GM18498 (cell line): ENCODE measurements around the gene DNAJC7.
A peak's percentile ranks its signal among the peaks of the same experiment; 100 is the strongest.

ENCODE experiments used
- ATAC-seq: cut with Tn5 transposase; IDR thresholded peaks from one replicate; pipeline ENCODE4 v1.9.1; 2021; ENCODE audit warnings: mild to moderate bottlenecking, moderate library complexity; ENCODE audit not compliant: unreplicated experiment

The DNAJC7 gene

DNA sequence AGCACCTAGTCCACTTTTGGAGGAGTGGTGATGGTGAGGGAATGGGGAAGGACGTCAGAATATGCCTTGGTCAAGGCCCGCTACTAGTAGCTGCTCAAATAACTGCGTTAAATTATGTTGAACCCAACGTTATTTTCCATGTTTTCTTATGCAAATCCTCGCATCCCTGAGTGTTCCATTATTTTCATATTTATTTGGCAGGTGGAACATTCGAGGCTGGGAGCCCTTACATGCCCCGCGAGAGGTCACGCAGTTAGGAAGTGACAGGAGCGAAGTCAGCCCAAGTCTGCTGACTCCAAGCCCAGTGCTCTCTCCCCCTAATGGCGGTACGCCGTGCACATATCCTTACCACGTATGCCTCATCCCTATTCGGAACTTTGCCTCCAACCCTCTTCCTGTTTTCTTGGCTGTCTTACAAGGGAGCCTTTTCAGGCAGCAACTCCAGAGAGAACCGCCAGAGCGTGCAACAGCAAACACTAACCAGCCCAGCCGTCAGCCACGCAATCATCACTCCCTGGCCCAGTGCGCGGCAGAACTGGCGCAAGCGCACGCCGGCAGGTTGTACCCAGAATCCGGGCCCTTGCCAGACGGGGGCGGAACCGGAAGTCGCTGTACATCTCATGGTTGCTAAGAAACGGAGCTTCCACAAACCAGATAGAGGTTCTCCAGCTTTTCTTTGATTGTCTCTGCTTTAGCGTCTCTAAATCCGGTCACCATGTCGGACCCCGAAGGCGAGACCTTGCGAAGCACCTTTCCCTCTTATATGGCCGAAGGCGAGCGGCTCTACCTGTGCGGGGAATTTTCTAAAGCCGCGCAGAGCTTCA is 87.0 kb downstream of the DNAJC7 start, which contains the start of gene ODAD4:
Gene ODAD4, plus strand, starts transcription at position 609 of the 824 bp plus-strand sequence. Its CDS starts 107 bp downstream, at position 716.
- peak; percentile 98 for ATAC-seq

DNA sequence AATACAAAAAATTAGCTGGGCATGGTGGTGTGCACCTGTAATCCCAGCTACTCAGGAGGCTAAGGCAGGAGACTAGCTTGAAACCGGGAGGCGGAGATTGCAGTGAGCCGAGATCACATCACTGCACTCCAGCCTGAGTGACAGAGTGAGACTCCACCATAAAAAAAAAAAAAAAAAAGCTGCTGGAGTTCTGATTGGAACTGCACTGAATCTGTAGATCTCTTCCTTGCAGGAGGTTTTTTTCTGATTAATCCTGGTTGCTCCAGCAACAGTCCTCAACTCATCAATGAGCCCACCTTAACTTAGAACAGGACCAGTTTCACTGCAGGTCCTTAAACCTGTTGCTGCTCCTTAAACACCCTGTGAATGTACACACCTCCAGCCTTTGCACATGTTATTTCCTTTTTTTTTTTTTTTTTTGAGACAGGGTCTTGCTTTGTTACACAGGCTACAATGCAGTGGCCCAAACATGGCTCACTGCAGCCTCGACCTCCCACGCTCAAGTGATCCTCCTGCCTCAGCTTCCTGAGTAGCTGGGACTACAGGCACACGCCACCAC is 88.5 kb downstream of the DNAJC7 start:
- ATAC-seq = no peak
